ELF-1 (cell line): ENCODE results near the gene SLC45A2.

ENCODE experiments used
- DNase-seq: peaks from one replicate; pipeline ENCODE4 v3.0.0-alpha.2; 2016; ENCODE audit warnings: low read depth, low spot score

SLC45A2 gene

GRCh38 chr5:34007621-34008600 lies 23.4 kb upstream of the SLC45A2 start, which contains the start of gene AMACR:
AMACR (minus strand) TSS chr5:34008050; CDS start chr5:34008019, 31 bp downstream.
- DNase-seq: peak; percentile 98

GRCh38 chr5:34007201-34007620 lies 22.7 kb upstream of the SLC45A2 start:
- DNase-seq: peak; percentile 31

GRCh38 chr5:34005681-34006080 lies 21.2 kb upstream of the SLC45A2 start:
- no peak for DNase-seq

- DNase-seq: no peak
Observed at GRCh38 chr5:34005211-34005610, 20.7 kb upstream of the SLC45A2 start.

GRCh38 chr5:34003941-34004340 lies 19.4 kb upstream of the SLC45A2 start:
- no peak for DNase-seq

GRCh38 chr5:34002629-34003328 lies 18.3 kb upstream of the SLC45A2 start:
- DNase-seq: no peak

- DNase-seq: peak; percentile 33
Observed at GRCh38 chr5:34001241-34001841, 16.8 kb upstream of the SLC45A2 start.

- no peak for DNase-seq
Observed at GRCh38 chr5:33999978-34000377, 15.5 kb upstream of the SLC45A2 start.

GRCh38 chr5:33997331-33997983 lies 13.0 kb upstream of the SLC45A2 start:
- peak; percentile 43 for DNase-seq

GRCh38 chr5:33995865-33996264 lies 11.4 kb upstream of the SLC45A2 start:
- no peak for DNase-seq

GRCh38 chr5:33994845-33995244 lies 10.4 kb upstream of the SLC45A2 start:
- DNase-seq: no peak

GRCh38 chr5:33992864-33993263 lies 8.4 kb upstream of the SLC45A2 start:
- no peak for DNase-seq

- DNase-seq: no peak
Observed at GRCh38 chr5:33985447-33985846, 954 bp upstream of the SLC45A2 start.

GRCh38 chr5:33984178-33984577 lies 315 bp downstream of the SLC45A2 start:
- DNase-seq: no peak

GRCh38 chr5:33981408-33982162 lies 2.9 kb downstream of the SLC45A2 start:
- DNase-seq: no peak

- DNase-seq: no peak
Observed at GRCh38 chr5:33980030-33980429, 4.5 kb downstream of the SLC45A2 start.

GRCh38 chr5:33978306-33978705 lies 6.2 kb downstream of the SLC45A2 start:
- peak; percentile 10 for DNase-seq

- no peak for DNase-seq
Observed at GRCh38 chr5:33976307-33976706, 8.2 kb downstream of the SLC45A2 start.

GRCh38 chr5:33975852-33976251 lies 8.6 kb downstream of the SLC45A2 start:
- no peak for DNase-seq

- no peak for DNase-seq
Observed at GRCh38 chr5:33973271-33973670, 11.2 kb downstream of the SLC45A2 start.
